GM12878 (cell line): ENCODE measurements around the gene ID3. TPM values are rescaled to one million over a fixed set of nuclear protein-coding genes. Genes with fewer than 3 reads are reported as not detected.
A peak's percentile ranks its signal among the peaks of the same experiment; 100 is the strongest.

Experiments used
- BCL3 ChIP-seq: IDR thresholded peaks from 2 replicates; pipeline ENCODE4 v1.6.1; 2011; ENCODE audit warnings: borderline replicate concordance, low read depth, mild to moderate bottlenecking, moderate library complexity, low read length; ENCODE audit not compliant: insufficient read depth, poor library complexity, severe bottlenecking
- BHLHE40 ChIP-seq, 2 experiments: fragments of 450-650 bp in 1 of 2; IDR thresholded peaks; 2 replicates each; pipeline ENCODE4 v1.6.1; 2011 to 2017; ENCODE audit warnings: low read depth in 2 of 2, borderline replicate concordance in 1 of 2, improper control_type of control experiment in 1 of 2, low read length in 1 of 2, mild to moderate bottlenecking in 1 of 2
- CBX5 ChIP-seq: sonication (generic); IDR thresholded peaks from 2 replicates; pipeline ENCODE4 v1.6.1; 2016; ENCODE audit warnings: low read depth, moderate library complexity, mild to moderate bottlenecking, inconsistent platforms
- CEBPB ChIP-seq, 2 experiments: fragments of 150-350 bp in 1 of 2; IDR thresholded peaks; 2 replicates each; pipeline ENCODE4 v1.6.1; 2012 to 2014; ENCODE audit warnings: low read depth in 2 of 2, low read length in 2 of 2, borderline replicate concordance in 1 of 2, inconsistent platforms in 1 of 2
- CHD4 ChIP-seq: fragments of 200-600 bp; sonication (generic); IDR thresholded peaks from 2 replicates; pipeline ENCODE4 v1.6.1; 2016; ENCODE audit warnings: mild to moderate bottlenecking
- IRF3 ChIP-seq: fragments of 450-650 bp; IDR thresholded peaks from 2 replicates; pipeline ENCODE4 v1.6.1; 2014; ENCODE audit warnings: mild to moderate bottlenecking
- LARP7 ChIP-seq: fragments of 450-650 bp; IDR thresholded peaks from 2 replicates; pipeline ENCODE4 v1.6.1; 2017; ENCODE audit warnings: mild to moderate bottlenecking
- MLLT1 ChIP-seq: fragments of 450-650 bp; IDR thresholded peaks from 2 replicates; pipeline ENCODE4 v1.6.1; 2016; ENCODE audit warnings: mild to moderate bottlenecking
- MYB ChIP-seq: fragments of 150-350 bp; IDR thresholded peaks from 2 replicates; pipeline ENCODE4 v1.6.1; 2014; ENCODE audit warnings: mild to moderate bottlenecking, low read depth, low read length, borderline replicate concordance
- PKNOX1 ChIP-seq: fragments of 450-650 bp; IDR thresholded peaks from 2 replicates; pipeline ENCODE4 v1.6.1; 2016; ENCODE audit warnings: mild to moderate bottlenecking
- POLR2A ChIP-seq: IDR thresholded peaks from 2 replicates; pipeline ENCODE4 v1.6.1; 2011; ENCODE audit warnings: low read depth, mild to moderate bottlenecking, low read length
- SIN3A ChIP-seq: IDR thresholded peaks from 2 replicates; pipeline ENCODE4 v1.6.1; 2012; ENCODE audit warnings: low read depth, low read length, improper control_type of control experiment
- SMAD1 ChIP-seq: fragments of 450-650 bp; IDR thresholded peaks from 2 replicates; pipeline ENCODE4 v1.6.1; 2018; ENCODE audit warnings: mild to moderate bottlenecking, low read depth; ENCODE audit not compliant: partially characterized antibody
- SMC3 ChIP-seq: IDR thresholded peaks from 2 replicates; pipeline ENCODE4 v1.6.1; 2011; ENCODE audit warnings: low read length, improper control_type of control experiment, borderline replicate concordance
- SP1 ChIP-seq: IDR thresholded peaks from one replicate; pipeline ENCODE4 v1.6.1; 2011; ENCODE audit warnings: low read depth, low read length
- SPI1 ChIP-seq: IDR thresholded peaks from 2 replicates; pipeline ENCODE4 v1.6.1; 2011; ENCODE audit warnings: low read depth, mild to moderate bottlenecking, low read length, moderate library complexity, borderline replicate concordance; ENCODE audit not compliant: insufficient read depth
- TAF1 ChIP-seq: IDR thresholded peaks from 2 replicates; pipeline ENCODE4 v1.6.1; 2011; ENCODE audit warnings: mild to moderate bottlenecking, low read depth, low read length, borderline replicate concordance
- TCF12 ChIP-seq: IDR thresholded peaks from 2 replicates; pipeline ENCODE4 v1.6.1; 2011; ENCODE audit warnings: low read depth, mild to moderate bottlenecking, low read length
- ZBED1 ChIP-seq: IDR thresholded peaks from 2 replicates; pipeline ENCODE4 v1.6.1; 2016; ENCODE audit warnings: borderline replicate concordance
- ZBTB40 ChIP-seq: fragments of 450-650 bp; IDR thresholded peaks from 2 replicates; pipeline ENCODE4 v1.6.1; 2016; ENCODE audit warnings: mild to moderate bottlenecking, moderate library complexity, borderline replicate concordance
- ZNF24 ChIP-seq: fragments of 450-650 bp; IDR thresholded peaks from 2 replicates; pipeline ENCODE4 v1.6.1; 2017; ENCODE audit warnings: antibody characterized with exemption, mild to moderate bottlenecking
- polyA plus RNA-seq, 11 experiments: library from polyadenylated mRNA; depleted of rRNA in 4 of 11; unstranded in 6 of 11; stranded (reverse) in 5 of 11; fragments of >200 nt; fragmentation: Nextera tagmentation in 4 of 11; fragmentation: Illumina TruSeq in 1 of 11; extraction: Ambion mirVana in 4 of 11; extraction: Trizol in 1 of 11; gene quantifications; 1 replicate in 1 of 11; 2 replicates in 10 of 11; pipeline versions ENCODE4 v1.2.1 to v1.2.3, GENCODE V29; 2011 to 2016; ENCODE audit warnings: inconsistent platforms in 2 of 11, missing spikeins in 2 of 11, low read depth in 1 of 11
- total RNA-seq, 4 experiments: library from RNA; depleted of rRNA in 3 of 4; stranded (reverse); fragments of >200 nt in 3 of 4; fragmentation: Illumina TruSeq in 1 of 4; extraction: Trizol in 1 of 4; gene quantifications; 2 replicates each; pipeline versions ENCODE4 v1.2.1 to v1.2.3, GENCODE V29; 2013 to 2021

Gene ID3
- total and polyA plus RNA-seq, 10 of the 15 experiments (the other 5 are each of a cell fraction or from before 2014, with no cell fraction given), result 42.7 to 475 (median 207) TPM

GRCh38 chr1:23592209-23592892 lies 33.0 kb upstream of the ID3 start (continued):
- TF ChIP-seq SMC3 (no peak), ZBTB40 (no peak), CEBPB (IDR thresholded peaks at IDR 0.05; ENCODE audit: borderline replicate concordance in 1 of 2, low read depth in 2 of 2, low read length in 2 of 2) (no peak), MYB (no peak), SPI1 (peak; percentile 36; the same call in 1 of the 2 replicates), LARP7 (no peak), TAF1 (no peak), BCL3 (no peak), IRF3 (no peak), ZBED1 (no peak), POLR2A (peak; percentile 37; the same call in 1 of the 2 replicates), TCF12 (0 out of 2 replicates have a peak, but pooled peaks have one; percentile 20), CBX5 (no peak), CHD4 (no peak), SP1 (no peak), BHLHE40 (IDR thresholded peaks at IDR 0.05; ENCODE audit: borderline replicate concordance in 1 of 2, low read depth in 2 of 2, low read length in 1 of 2) (no peak), SMAD1 (no peak), MLLT1 (no peak), SIN3A (no peak), ZNF24 (no peak), PKNOX1 (no peak)
